Measurements from ENCODE around the gene ABCB1.

ABCB1 gene

GRCh38 chr7:87600130-87601124 lies at the start of gene ABCB1:
Gene ABCB1, minus strand, starts transcription at chr7:87600884. Its CDS starts 700 bp downstream, at chr7:87600184.
- DNase-seq = peak; percentile 68

GRCh38 chr7:87648316-87648715 lies 47.6 kb upstream of the ABCB1 start:
- DNase-seq = no peak

GRCh38 chr7:87645446-87645845 lies 44.8 kb upstream of the ABCB1 start:
- DNase-seq = no peak

- no peak for DNase-seq
Observed at GRCh38 chr7:87635921-87636320, 35.2 kb upstream of the ABCB1 start.

GRCh38 chr7:87628780-87629569 lies 28.3 kb upstream of the ABCB1 start:
- DNase-seq = peak; percentile 40

GRCh38 chr7:87627634-87627994 lies 26.9 kb upstream of the ABCB1 start:
- no peak for DNase-seq

GRCh38 chr7:87625101-87625500 lies 24.4 kb upstream of the ABCB1 start:
- no peak for DNase-seq

GRCh38 chr7:87624628-87625027 lies 23.9 kb upstream of the ABCB1 start:
- DNase-seq = no peak

- no peak for DNase-seq
Observed at GRCh38 chr7:87615197-87615596, 14.5 kb upstream of the ABCB1 start.

GRCh38 chr7:87609916-87610315 lies 9.2 kb upstream of the ABCB1 start:
- no peak for DNase-seq

GRCh38 chr7:87608431-87608830 lies 7.7 kb upstream of the ABCB1 start:
- no peak for DNase-seq

GRCh38 chr7:87604264-87604663 lies 3.6 kb upstream of the ABCB1 start:
- no peak for DNase-seq

GRCh38 chr7:87599336-87599735 lies 1.3 kb downstream of the ABCB1 start:
- peak; percentile 59 for DNase-seq

- no peak for DNase-seq
Observed at GRCh38 chr7:87598234-87599009, 2.3 kb downstream of the ABCB1 start.

GRCh38 chr7:87596696-87597095 lies 4.0 kb downstream of the ABCB1 start:
- no peak for DNase-seq

- DNase-seq = no peak
Observed at GRCh38 chr7:87596136-87596535, 4.5 kb downstream of the ABCB1 start.

GRCh38 chr7:87592300-87592699 lies 8.4 kb downstream of the ABCB1 start:
- no peak for DNase-seq

GRCh38 chr7:87591211-87591610 lies 9.5 kb downstream of the ABCB1 start:
- no peak for DNase-seq

GRCh38 chr7:87590578-87590977 lies 10.1 kb downstream of the ABCB1 start:
- DNase-seq = no peak

GRCh38 chr7:87589631-87590030 lies 11.1 kb downstream of the ABCB1 start:
- DNase-seq = no peak

GRCh38 chr7:87581723-87582122 lies 19.0 kb downstream of the ABCB1 start:
- no peak for DNase-seq

- no peak for DNase-seq
Observed at GRCh38 chr7:87580636-87581035, 20.0 kb downstream of the ABCB1 start.

GRCh38 chr7:87575521-87575920 lies 25.2 kb downstream of the ABCB1 start:
- DNase-seq = no peak
